Measurements from ENCODE around the gene ATF4. TPM values are rescaled to one million over a fixed set of nuclear protein-coding genes. Genes with fewer than 3 reads are reported as not detected.

ATF4 gene
- total RNA-seq, 1 experiment from 2014 or later = 177 TPM

- Histone ChIP-seq H3K4me3 (ENCODE audit: low read depth in 2 of 2, low read length in 2 of 2) (no peak overlapping the region), H3K27ac (ENCODE audit: low read length) (no peak overlapping the region), H3K4me1 (ENCODE audit: control insufficient read depth, insufficient read depth, low read length) (peaks cover 25% of the 10 kb centered on the region), H3K9me3 (ENCODE audit: control insufficient read depth, insufficient read depth, low read depth, low read length) (no peaks in the 10 kb centered on the region), H3K36me3 (ENCODE audit: control insufficient read depth, insufficient read depth, low read length) (peaks cover 10% of the 10 kb centered on the region), H3K27me3 (ENCODE audit: control insufficient read depth, insufficient read depth, low read length) (no peaks in the 10 kb centered on the region)
- ATAC-seq (no peak), DNase-seq (ENCODE audit: low read depth, low spot score) (no peak)
- no TSS peak for BruUV-seq (replicated peaks)
- CTCF ChIA-PET = interaction anchor here (0.8 to 1.2 kb wide), 3 partner anchors 28 to 349 kb away, joined by 3 to 4 read pairs (median 3); no protein-coding TSS in a partner anchor
- POLR2A ChIA-PET = no interaction called here
- in situ Hi-C loops (cut with HindIII; ENCODE audit: low pct_unique_long_range_greater_than_20kb, low sequenced_read_pairs) = no loop called here
- TF ChIP-seq POLR2AphosphoS5 (IDR thresholded peaks at IDR 0.05; ENCODE audit: low read depth, low read length) (no peak), REST (IDR thresholded peaks at IDR 0.05; ENCODE audit: insufficient read depth in 1 of 2, low read depth in 2 of 2, low read length in 1 of 2) (no peak), TCF7L2 (IDR thresholded peaks at IDR 0.05; ENCODE audit: low read depth, low read length) (no peak), CTCF (IDR thresholded peaks at IDR 0.05) (no peak), SIN3A (IDR thresholded peaks at IDR 0.05; ENCODE audit: borderline replicate concordance, insufficient read depth, low read depth, low read length) (no peak)
- intact Hi-C loops (cut with micrococcal nuclease; ENCODE audit: unreplicated experiment) = no loop called here
Observed at GRCh38 chr22:39524089-39524752, 3.9 kb downstream of the ATF4 start.

- Histone ChIP-seq H3K4me3 (ENCODE audit: low read depth in 2 of 2, low read length in 2 of 2) (no peak overlapping the region), H3K27ac (ENCODE audit: low read length) (0 out of 2 replicates have a peak overlapping the region, but pooled peaks have one; percentile 1), H3K27me3 (ENCODE audit: control insufficient read depth, insufficient read depth, low read length) (no peaks in the 10 kb centered on the region), H3K4me1 (ENCODE audit: control insufficient read depth, insufficient read depth, low read length) (peaks cover 32% of the 10 kb centered on the region), H3K36me3 (ENCODE audit: control insufficient read depth, insufficient read depth, low read length) (peaks cover 10% of the 10 kb centered on the region), H3K9me3 (ENCODE audit: control insufficient read depth, insufficient read depth, low read depth, low read length) (no peaks in the 10 kb centered on the region)
- no TSS peak for BruUV-seq (replicated peaks)
- POLR2A ChIA-PET = interaction anchor here (0.5 kb wide), 1 partner anchor 207 kb away, joined by 3 read pairs; no protein-coding TSS in a partner anchor
- ATAC-seq (no peak), DNase-seq (ENCODE audit: low read depth, low spot score) (no peak)
- CTCF ChIA-PET = interaction anchor here (1.2 kb wide), 2 partner anchors 29 to 31 kb away, joined by 3 to 4 read pairs; no protein-coding TSS in a partner anchor
- in situ Hi-C loops (cut with HindIII; ENCODE audit: low pct_unique_long_range_greater_than_20kb, low sequenced_read_pairs) = no loop called here
- TF ChIP-seq REST (IDR thresholded peaks at IDR 0.05; ENCODE audit: insufficient read depth in 1 of 2, low read depth in 2 of 2, low read length in 1 of 2) = no peak
- TF ChIP-seq SIN3A (IDR thresholded peaks at IDR 0.05; ENCODE audit: borderline replicate concordance, insufficient read depth, low read depth, low read length) = no peak
- TF ChIP-seq CTCF (IDR thresholded peaks at IDR 0.05) = no peak
- TF ChIP-seq POLR2AphosphoS5 (IDR thresholded peaks at IDR 0.05; ENCODE audit: low read depth, low read length) = no peak
- no peak for TF ChIP-seq TCF7L2 (IDR thresholded peaks at IDR 0.05; ENCODE audit: low read depth, low read length)
- intact Hi-C loops (cut with micrococcal nuclease; ENCODE audit: unreplicated experiment) = no loop called here
Observed at GRCh38 chr22:39524753-39525657, 4.6 kb downstream of the ATF4 start.

Measured in Panc1 (cell line).